NCI-H187 treated with DMSO at 0.1 percent for 48 hours (cell line): ENCODE data around the gene PTGDS.

Experiments
- DNase-seq: peaks from one replicate; lab custom pipeline; 2025; lab: John Stamatoyannopoulos, UW

PTGDS gene

GRCh38 chr9:136973618-136974617, 3.4 kb upstream of the PTGDS start:
- no peak for DNase-seq

GRCh38 chr9:136974817-136975535, 2.3 kb upstream of the PTGDS start:
- no peak for DNase-seq

- DNase-seq, result no peak
These were observed 1.7 kb upstream of the PTGDS start for GRCh38 chr9:136975644-136976043.

GRCh38 chr9:136977649-136978072, 357 bp downstream of the PTGDS start:
- no peak for DNase-seq

- DNase-seq, result no peak
These were observed 965 bp downstream of the PTGDS start for GRCh38 chr9:136978073-136978864.

- no peak for DNase-seq
These were observed 1.7 kb downstream of the PTGDS start for GRCh38 chr9:136978865-136979544.

GRCh38 chr9:136979769-136980587, 2.7 kb downstream of the PTGDS start:
- no peak for DNase-seq

GRCh38 chr9:136980669-136981478, 3.6 kb downstream of the PTGDS start:
- DNase-seq, result no peak

GRCh38 chr9:136981588-136982231, 4.4 kb downstream of the PTGDS start:
- DNase-seq, result no peak

- no peak for DNase-seq
These were observed 5.1 kb downstream of the PTGDS start, which contains the start of gene LCNL1 for GRCh38 chr9:136982232-136983051. LCNL1 (plus strand) TSS chr9:136982993; CDS start chr9:136983587, 594 bp downstream.

- DNase-seq, result no peak
These were observed 5.9 kb downstream of the PTGDS start for GRCh38 chr9:136983167-136983566.

GRCh38 chr9:136983656-136984314, 6.5 kb downstream of the PTGDS start:
- DNase-seq, result no peak

- no peak for DNase-seq
These were observed 7.2 kb downstream of the PTGDS start for GRCh38 chr9:136984464-136985026.

GRCh38 chr9:136985027-136985602, 7.8 kb downstream of the PTGDS start:
- no peak for DNase-seq

GRCh38 chr9:136985853-136986252, 8.5 kb downstream of the PTGDS start:
- DNase-seq, result no peak

GRCh38 chr9:136988872-136989271, 11.6 kb downstream of the PTGDS start:
- DNase-seq, result no peak
